DND-41 (cell line): ENCODE results near the gene GPC3.

Source experiments
- ATAC-seq: fragments of 200-7000 bp; cut with Tn5 transposase; 3 replicates; pipeline ENCODE4 v1.9.1; 2021; ENCODE audit warnings: low read depth; ENCODE audit not compliant: insufficient read depth
- DNase-seq: peaks from one replicate; pipeline ENCODE4 v3.0.0-alpha.2; 2020
- H2AFZ ChIP-seq: 2 replicates; pipeline ENCODE4 v1.6.0; 2012; ENCODE audit warnings: low read depth, low read length
- H3K27ac ChIP-seq: 2 replicates; pipeline ENCODE4 v1.5.1; 2012; ENCODE audit warnings: low read length, inconsistent platforms
- H3K27me3 ChIP-seq: fragments of 200-600 bp; sonication (generic); 2 replicates; pipeline ENCODE4 v1.6.0; 2012; ENCODE audit warnings: low read length, mild to moderate bottlenecking, inconsistent platforms; ENCODE audit not compliant: insufficient read depth, poor library complexity
- H3K36me3 ChIP-seq: 2 replicates; pipeline ENCODE4 v1.5.1; 2012; ENCODE audit warnings: low read length, inconsistent platforms; ENCODE audit not compliant: insufficient read depth
- H3K4me1 ChIP-seq: 2 replicates; pipeline ENCODE4 v1.5.1; 2012; ENCODE audit warnings: mild to moderate bottlenecking, low read length; ENCODE audit not compliant: insufficient read depth
- H3K4me2 ChIP-seq: 2 replicates; pipeline ENCODE4 v1.6.0; 2012; ENCODE audit warnings: mild to moderate bottlenecking, moderate library complexity, low read length, inconsistent platforms; ENCODE audit not compliant: insufficient read depth
- H3K4me3 ChIP-seq, 2 experiments: fragments of 200-600 bp in 1 of 2; shearing (Covaris generic) in 1 of 2; 2 replicates each; pipeline ENCODE4 v1.5.1; 2012 to 2016; ENCODE audit warnings: inconsistent platforms in 2 of 2, low read length in 2 of 2, mild to moderate bottlenecking in 2 of 2, low read depth in 1 of 2, moderate library complexity in 1 of 2
- H3K79me2 ChIP-seq: 2 replicates; pipeline ENCODE4 v1.6.0; 2012; ENCODE audit warnings: low read length, inconsistent platforms; ENCODE audit not compliant: insufficient read depth
- H3K9ac ChIP-seq: 2 replicates; pipeline ENCODE4 v1.6.0; 2012; ENCODE audit warnings: low read depth, mild to moderate bottlenecking, inconsistent platforms, low read length, moderate library complexity
- H3K9me3 ChIP-seq: 2 replicates; pipeline ENCODE4 v1.5.1; 2012; ENCODE audit warnings: low read length, moderate library complexity, mild to moderate bottlenecking, inconsistent platforms; ENCODE audit not compliant: insufficient read depth, severe bottlenecking
- H4K20me1 ChIP-seq: 2 replicates; pipeline ENCODE4 v1.6.0; 2012; ENCODE audit warnings: low read length; ENCODE audit not compliant: insufficient read depth
- EZH2 ChIP-seq: IDR thresholded peaks from 3 replicates; pipeline ENCODE4 v1.6.1; 2012; ENCODE audit warnings: borderline replicate concordance, low read depth, mild to moderate bottlenecking, moderate library complexity, low read length, inconsistent platforms; ENCODE audit not compliant: severe bottlenecking
- TF ChIP-seq, protein P1 (sequence below): IDR thresholded peaks from 2 replicates; pipeline ENCODE4 v1.5.1; 2012; ENCODE audit warnings: borderline replicate concordance, low read length, moderate library complexity, mild to moderate bottlenecking; ENCODE audit not compliant: poor library complexity, severe bottlenecking; ENCODE audit errors: extremely low read depth

Gene GPC3

DNA sequence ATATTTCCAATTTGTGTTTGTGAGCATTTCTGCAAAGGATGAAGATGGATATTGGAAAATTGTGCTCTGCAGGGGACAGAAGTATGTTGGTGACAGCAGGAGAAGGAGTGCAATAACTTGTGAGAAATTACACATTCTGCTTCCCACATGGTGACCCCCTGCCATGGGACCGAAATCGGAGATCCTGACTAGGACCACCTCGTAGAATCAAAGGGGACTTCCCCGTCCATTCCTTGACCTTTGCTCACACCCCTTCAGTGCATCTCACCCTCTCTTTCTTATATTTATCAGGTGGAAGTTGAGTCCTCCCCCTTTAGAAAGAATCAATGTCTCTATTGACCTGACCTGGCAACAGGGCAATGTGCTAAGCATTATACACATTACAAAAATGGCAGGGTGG is 451.2 kb downstream of the GPC3 start:
- Histone ChIP-seq H3K27ac (no peak overlapping the region), H3K4me2 (no peak overlapping the region), H3K9ac (no peak overlapping the region), H3K9me3 (no peaks in the 10 kb centered on the region), H3K27me3 (no peaks in the 10 kb centered on the region), H4K20me1 (no peaks in the 10 kb centered on the region), H2AFZ (no peak overlapping the region), H3K4me1 (no peaks in the 10 kb centered on the region), H3K79me2 (no peaks in the 10 kb centered on the region), H3K4me3 (no peak overlapping the region), H3K36me3 (no peaks in the 10 kb centered on the region)
- DNase-seq (no peak), ATAC-seq (no peak)
- TF ChIP-seq, protein P1, sequence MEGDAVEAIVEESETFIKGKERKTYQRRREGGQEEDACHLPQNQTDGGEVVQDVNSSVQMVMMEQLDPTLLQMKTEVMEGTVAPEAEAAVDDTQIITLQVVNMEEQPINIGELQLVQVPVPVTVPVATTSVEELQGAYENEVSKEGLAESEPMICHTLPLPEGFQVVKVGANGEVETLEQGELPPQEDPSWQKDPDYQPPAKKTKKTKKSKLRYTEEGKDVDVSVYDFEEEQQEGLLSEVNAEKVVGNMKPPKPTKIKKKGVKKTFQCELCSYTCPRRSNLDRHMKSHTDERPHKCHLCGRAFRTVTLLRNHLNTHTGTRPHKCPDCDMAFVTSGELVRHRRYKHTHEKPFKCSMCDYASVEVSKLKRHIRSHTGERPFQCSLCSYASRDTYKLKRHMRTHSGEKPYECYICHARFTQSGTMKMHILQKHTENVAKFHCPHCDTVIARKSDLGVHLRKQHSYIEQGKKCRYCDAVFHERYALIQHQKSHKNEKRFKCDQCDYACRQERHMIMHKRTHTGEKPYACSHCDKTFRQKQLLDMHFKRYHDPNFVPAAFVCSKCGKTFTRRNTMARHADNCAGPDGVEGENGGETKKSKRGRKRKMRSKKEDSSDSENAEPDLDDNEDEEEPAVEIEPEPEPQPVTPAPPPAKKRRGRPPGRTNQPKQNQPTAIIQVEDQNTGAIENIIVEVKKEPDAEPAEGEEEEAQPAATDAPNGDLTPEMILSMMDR = no peak
- no peak for TF ChIP-seq EZH2

- Histone ChIP-seq H3K4me1 (no peaks in the 10 kb centered on the region), H3K9ac (no peak overlapping the region), H3K79me2 (no peaks in the 10 kb centered on the region), H3K27me3 (no peaks in the 10 kb centered on the region), H4K20me1 (no peaks in the 10 kb centered on the region), H3K27ac (no peak overlapping the region), H3K9me3 (no peaks in the 10 kb centered on the region), H3K4me3 (no peak overlapping the region), H3K36me3 (no peaks in the 10 kb centered on the region), H3K4me2 (no peak overlapping the region), H2AFZ (no peak overlapping the region)
- no peak for ATAC-seq
- no peak for DNase-seq
- TF ChIP-seq EZH2 = no peak
- TF ChIP-seq, protein P1 = no peak
These were observed 452.1 kb downstream of the GPC3 start for GRCh38 chrX:133533249-133533648.

GRCh38 chrX:133530960-133531359 is 454.4 kb downstream of the GPC3 start:
- no peak for TF ChIP-seq EZH2
- Histone ChIP-seq H4K20me1 (no peaks in the 10 kb centered on the region), H3K36me3 (no peaks in the 10 kb centered on the region), H3K27me3 (no peaks in the 10 kb centered on the region), H3K27ac (no peak overlapping the region), H3K4me3 (no peak overlapping the region), H3K4me2 (no peak overlapping the region), H3K79me2 (no peaks in the 10 kb centered on the region), H3K9ac (no peak overlapping the region), H3K4me1 (no peaks in the 10 kb centered on the region), H2AFZ (no peak overlapping the region), H3K9me3 (no peaks in the 10 kb centered on the region)
- DNase-seq = no peak
- ATAC-seq = no peak

DNA sequence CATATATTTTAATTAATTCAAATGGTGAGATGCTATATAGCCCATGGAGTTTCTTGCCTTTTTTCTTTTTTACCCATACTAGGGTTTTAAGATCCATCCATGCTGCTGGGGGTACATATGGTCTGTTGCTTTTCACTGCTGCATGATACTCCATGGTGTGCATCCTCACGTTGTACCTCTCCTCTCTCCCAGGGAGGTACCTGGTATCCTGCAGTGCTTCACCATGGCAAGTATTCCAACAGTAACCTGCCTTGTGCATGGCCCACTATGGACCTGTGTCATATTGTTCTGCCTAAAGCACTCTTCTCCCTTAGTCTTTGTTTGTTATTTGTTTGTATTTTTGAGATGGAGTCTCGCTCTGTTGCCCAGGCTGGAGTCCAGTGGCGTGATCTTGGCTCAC is 455.8 kb downstream of the GPC3 start:
- Histone ChIP-seq H3K4me3 (no peak overlapping the region), H3K27me3 (no peaks in the 10 kb centered on the region), H3K9ac (no peak overlapping the region), H3K79me2 (no peaks in the 10 kb centered on the region), H2AFZ (no peak overlapping the region), H3K4me2 (no peak overlapping the region), H3K36me3 (no peaks in the 10 kb centered on the region), H4K20me1 (no peaks in the 10 kb centered on the region), H3K9me3 (no peaks in the 10 kb centered on the region), H3K4me1 (no peaks in the 10 kb centered on the region), H3K27ac (no peak overlapping the region)
- no peak for ATAC-seq
- no peak for DNase-seq
- no peak for TF ChIP-seq EZH2
- TF ChIP-seq, protein P1 = no peak
